ENCODE results near the gene LRRC73. TPM values are rescaled to one million over a fixed set of nuclear protein-coding genes. Genes with fewer than 3 reads are reported as not detected.
A peak's percentile ranks its signal among the peaks of the same experiment; 100 is the strongest.

LRRC73 gene
- total RNA-seq, 1 experiment from 2014 or later, result 0.55 TPM

- Histone ChIP-seq H3K27ac (no peak overlapping the region), H4K20me1 (ENCODE audit: insufficient read depth) (peaks cover 3% of the 10 kb centered on the region; the same call in 1 of the 2 replicates), H3K36me3 (ENCODE audit: low read depth) (no peaks in the 10 kb centered on the region), H3K27me3 (ENCODE audit: insufficient read depth, low read depth) (no peaks in the 10 kb centered on the region), H3K9me3 (ENCODE audit: insufficient read depth, low read depth) (no peaks in the 10 kb centered on the region), H3K4me3 (no peak overlapping the region), H3K9me2 (ENCODE audit: insufficient read depth) (no peaks in the 10 kb centered on the region), H3F3A (ENCODE audit: insufficient read depth, low read depth) (peaks cover 19% of the 10 kb centered on the region; the same call in 1 of the 2 replicates), H3K4me2 (no peak overlapping the region), H3K79me2 (ENCODE audit: low read depth) (no peaks in the 10 kb centered on the region), H3K4me1 (replicated peaks; ENCODE audit: insufficient read depth) (0 out of 2 replicates have a peak, but pooled peaks cover 7% of the 10 kb centered on the region), H2AFZ (no peak overlapping the region)
- POLR2A ChIA-PET (ENCODE audit: unreplicated experiment), result interaction anchor here (0.8 kb wide), 1 partner anchor 308 kb away, joined by 4 read pairs; no protein-coding TSS in a partner anchor
- TF ChIP-seq EZH2 (IDR thresholded peaks at IDR 0.05; ENCODE audit: low read depth), result no peak
- TF ChIP-seq CTCF (conservative IDR thresholded peaks at IDR 0.05), result no peak
- BruUV-seq (replicated peaks), result no TSS peak
- CTCF ChIA-PET, result interaction anchor here (0.7 kb wide), 1 partner anchor 122 kb away, joined by 3 read pairs; no protein-coding TSS in a partner anchor
- no peak for DNase-seq
- intact Hi-C loops (cut with micrococcal nuclease; ENCODE audit: unreplicated experiment), result loop anchor here (2.0 kb wide), 3 partner anchors 51 to 605 kb away; partner anchors contain the start of gene DLK2
Observed at GRCh38 chr6:43505718-43506117, 4.4 kb downstream of the LRRC73 start.

GRCh38 chr6:43504756-43505593 lies 5.2 kb downstream of the LRRC73 start:
- ChIA-PET POLR2A (ENCODE audit: unreplicated experiment) (interaction anchor here (0.8 kb wide), 1 partner anchor 307 kb away, joined by 4 read pairs; no protein-coding TSS in a partner anchor), CTCF (interaction anchor here (0.6 kb wide), 1 partner anchor 111 kb away, joined by 9 read pairs; no protein-coding TSS in a partner anchor)
- TSS peak; percentile 17 for BruUV-seq (replicated peaks)
- no peaks in the 10 kb centered on the region; the same call in 1 of the 2 replicates for H4K20me1 ChIP-seq (ENCODE audit: insufficient read depth)
- 0 out of 2 replicates have a peak, but pooled peaks cover 3% of the 10 kb centered on the region for H3K4me1 ChIP-seq (replicated peaks; ENCODE audit: insufficient read depth)
- H3K27me3 ChIP-seq (ENCODE audit: insufficient read depth, low read depth), result no peaks in the 10 kb centered on the region
- intact Hi-C loops (cut with micrococcal nuclease; ENCODE audit: unreplicated experiment), result no loop called here
- no peak overlapping the region for H3K4me2 ChIP-seq
- TF ChIP-seq CTCF (conservative IDR thresholded peaks at IDR 0.05) (no peak), EZH2 (IDR thresholded peaks at IDR 0.05; ENCODE audit: low read depth) (no peak)
- no peak overlapping the region for H2AFZ ChIP-seq
- no peak overlapping the region for H3K27ac ChIP-seq
- peaks cover under 1% of the 10 kb centered on the region; the same call in 1 of the 2 replicates for H3K36me3 ChIP-seq (ENCODE audit: low read depth)
- H3K9me2 ChIP-seq (ENCODE audit: insufficient read depth), result no peaks in the 10 kb centered on the region
- no peaks in the 10 kb centered on the region for H3K79me2 ChIP-seq (ENCODE audit: low read depth)
- no peak overlapping the region for H3K4me3 ChIP-seq
- H3F3A ChIP-seq (ENCODE audit: insufficient read depth, low read depth), result peaks cover 16% of the 10 kb centered on the region; the same call in 1 of the 2 replicates
- no peaks in the 10 kb centered on the region for H3K9me3 ChIP-seq (ENCODE audit: insufficient read depth, low read depth)
- no peak for DNase-seq

- POLR2A ChIA-PET (ENCODE audit: unreplicated experiment), result no interaction called here
Observed at GRCh38 chr6:43503443-43503842, 6.7 kb downstream of the LRRC73 start.

More at GRCh38 chr6:43503443-43503842, 6.7 kb downstream of the LRRC73 start:
- Histone ChIP-seq H3K9me3 (ENCODE audit: insufficient read depth, low read depth) (no peaks in the 10 kb centered on the region), H2AFZ (no peak overlapping the region), H4K20me1 (ENCODE audit: insufficient read depth) (no peaks in the 10 kb centered on the region; the same call in 1 of the 2 replicates), H3K79me2 (ENCODE audit: low read depth) (no peaks in the 10 kb centered on the region), H3K27ac (no peak overlapping the region), H3K36me3 (ENCODE audit: low read depth) (peaks cover 15% of the 10 kb centered on the region; the same call in 1 of the 2 replicates), H3K9me2 (ENCODE audit: insufficient read depth) (no peaks in the 10 kb centered on the region), H3K4me2 (no peak overlapping the region), H3K27me3 (ENCODE audit: insufficient read depth, low read depth) (no peaks in the 10 kb centered on the region), H3K4me1 (replicated peaks; ENCODE audit: insufficient read depth) (no peaks in the 10 kb centered on the region), H3F3A (ENCODE audit: insufficient read depth, low read depth) (peaks cover 16% of the 10 kb centered on the region; the same call in 1 of the 2 replicates), H3K4me3 (no peak overlapping the region)
- DNase-seq, result no peak
- intact Hi-C loops (cut with micrococcal nuclease; ENCODE audit: unreplicated experiment), result no loop called here
- no peak for TF ChIP-seq EZH2 (IDR thresholded peaks at IDR 0.05; ENCODE audit: low read depth)
- no peak for TF ChIP-seq CTCF (conservative IDR thresholded peaks at IDR 0.05)
- CTCF ChIA-PET, result interaction anchor here (0.6 kb wide), 2 partner anchors 75 to 189 kb away, joined by 5 read pairs; no protein-coding TSS in a partner anchor
- BruUV-seq (replicated peaks), result no TSS peak

All from PC-9 (cell line).